ENCODE results near the gene GALNS.

Gene GALNS

GRCh38 chr16:88874938-88875599 is 18.3 kb upstream of the GALNS start:
- no peak for DNase-seq

DNA sequence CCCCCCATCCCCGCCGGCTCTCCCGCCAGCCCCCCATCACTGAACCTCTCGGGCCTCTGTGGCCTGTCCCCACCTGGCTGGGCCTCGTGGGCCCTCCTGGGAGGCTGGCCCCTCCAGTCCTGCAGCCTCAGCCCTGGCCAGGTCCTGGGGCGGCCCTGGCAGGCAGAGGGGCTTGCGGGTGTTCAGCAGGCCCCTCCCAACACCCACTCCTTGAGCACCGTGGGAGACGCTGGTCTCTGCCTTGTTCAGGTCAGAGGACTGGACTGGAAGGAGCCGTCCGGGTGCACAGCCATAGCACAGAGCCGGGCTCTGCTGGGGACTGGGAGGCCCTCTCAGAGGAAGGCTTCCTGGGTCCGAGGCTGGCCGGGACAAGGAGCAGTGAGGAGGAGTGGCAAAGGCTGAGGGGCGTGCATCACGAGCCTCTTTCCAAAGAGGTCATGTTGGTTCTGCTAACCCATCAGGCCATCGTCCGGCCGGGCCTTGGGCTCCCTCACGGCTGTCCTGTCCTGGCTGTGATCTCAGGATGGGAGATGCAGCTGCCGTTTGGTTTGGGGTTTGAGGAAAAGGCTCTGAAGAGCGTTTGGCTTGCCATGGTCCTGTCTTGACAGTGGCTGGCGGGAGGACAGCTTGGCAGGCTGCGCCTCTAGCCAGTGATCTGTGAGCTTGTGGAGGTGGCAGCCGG is 16.0 kb upstream of the GALNS start:
- no peak for DNase-seq

DNA sequence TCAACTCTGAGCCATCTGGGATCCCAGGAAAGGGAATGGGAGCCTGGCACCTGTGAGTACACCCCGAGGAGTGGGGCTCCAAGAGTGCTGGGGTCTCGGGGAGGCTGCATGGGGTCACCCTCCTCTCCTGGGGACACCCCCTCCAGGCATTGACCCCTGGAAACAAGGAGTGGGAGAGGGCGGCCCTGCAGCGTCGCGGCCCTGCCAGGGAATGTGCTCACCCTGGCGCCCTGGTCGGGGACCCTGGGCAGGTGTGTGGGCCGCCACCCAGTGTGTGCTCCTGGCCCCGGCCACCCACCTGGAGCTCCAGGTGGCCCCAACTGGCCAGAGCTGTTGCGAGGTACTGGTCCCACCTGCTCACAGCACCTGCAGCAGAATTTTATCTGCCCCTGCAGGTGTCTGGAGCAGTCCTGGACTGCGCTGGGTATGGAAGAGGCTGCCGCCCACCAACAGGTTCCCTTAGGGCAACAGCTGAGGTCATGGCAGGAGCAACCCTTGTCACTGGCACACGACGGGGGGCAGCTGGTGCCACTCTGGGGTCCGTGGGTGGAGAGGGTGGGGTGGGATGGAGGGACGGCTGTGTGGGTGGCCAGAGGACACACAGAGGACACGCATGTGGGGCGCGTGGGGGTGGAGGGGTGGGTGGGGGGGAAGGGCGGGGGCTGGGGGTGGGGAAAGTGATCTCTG is 15.1 kb upstream of the GALNS start:
- DNase-seq: no peak

DNA sequence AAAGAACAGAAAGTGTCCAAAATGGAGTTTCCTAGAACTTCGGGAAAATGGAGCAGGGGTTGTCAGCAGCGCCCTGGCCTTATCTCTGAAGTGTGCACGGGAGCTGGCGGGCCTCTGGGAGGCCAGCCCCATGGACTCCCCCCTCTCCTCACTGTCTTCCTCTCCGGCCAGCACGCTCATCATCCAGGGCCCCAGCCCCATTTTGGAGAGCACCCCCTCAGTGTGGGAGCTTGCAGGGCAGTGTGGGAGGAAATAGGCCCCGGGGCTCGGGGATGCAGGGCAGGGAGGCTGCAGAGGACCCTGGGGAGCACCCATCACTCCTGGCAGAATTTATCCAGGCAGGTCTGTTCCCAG is 14.6 kb upstream of the GALNS start:
- no peak for DNase-seq

- no peak for DNase-seq
Observed at GRCh38 chr16:88870608-88871348, 14.0 kb upstream of the GALNS start.

- DNase-seq: no peak
Observed at GRCh38 chr16:88869673-88869980, 12.9 kb upstream of the GALNS start.

DNA sequence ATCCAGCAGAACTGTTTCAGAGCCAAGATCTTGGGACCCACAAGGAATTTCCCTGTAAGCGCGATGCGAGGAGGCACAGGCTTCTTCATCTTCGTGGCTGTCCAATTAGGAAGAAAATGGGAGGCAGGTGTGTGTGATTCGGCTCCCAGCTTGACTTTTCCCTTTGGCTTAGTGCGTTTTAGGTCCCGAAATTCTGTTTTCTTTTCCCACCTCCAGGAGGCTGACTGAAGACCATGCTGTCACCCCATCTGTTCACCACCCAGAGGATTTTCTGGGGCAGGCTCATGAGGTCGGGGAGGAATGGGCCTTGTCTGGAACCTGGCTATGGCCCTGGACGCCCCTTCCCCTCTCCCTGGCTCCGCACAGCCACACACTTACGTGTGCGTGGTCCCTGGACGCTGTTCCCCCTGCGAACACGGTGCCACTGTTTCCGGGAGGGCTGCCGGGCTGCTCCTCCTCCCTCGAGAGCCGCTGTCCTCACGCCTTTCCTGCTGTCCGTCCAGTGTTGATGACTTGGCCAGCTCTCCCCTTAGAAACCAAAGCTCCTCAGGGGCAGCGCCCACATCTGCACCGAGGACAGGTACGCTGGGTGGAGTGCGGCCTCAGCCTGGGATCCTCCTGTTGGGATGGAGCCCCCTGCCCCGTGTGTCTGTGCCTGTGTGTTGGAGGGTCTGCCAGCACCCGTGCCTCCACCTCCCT is 12.4 kb upstream of the GALNS start:
- no peak for DNase-seq

GRCh38 chr16:88867581-88868246 is 11.0 kb upstream of the GALNS start:
- DNase-seq: no peak

- DNase-seq: no peak
Observed at GRCh38 chr16:88866151-88866920, 9.6 kb upstream of the GALNS start, which contains the start of gene PABPN1L. PABPN1L (minus strand) TSS chr16:88866660; CDS start chr16:88866606, 54 bp downstream.

DNA sequence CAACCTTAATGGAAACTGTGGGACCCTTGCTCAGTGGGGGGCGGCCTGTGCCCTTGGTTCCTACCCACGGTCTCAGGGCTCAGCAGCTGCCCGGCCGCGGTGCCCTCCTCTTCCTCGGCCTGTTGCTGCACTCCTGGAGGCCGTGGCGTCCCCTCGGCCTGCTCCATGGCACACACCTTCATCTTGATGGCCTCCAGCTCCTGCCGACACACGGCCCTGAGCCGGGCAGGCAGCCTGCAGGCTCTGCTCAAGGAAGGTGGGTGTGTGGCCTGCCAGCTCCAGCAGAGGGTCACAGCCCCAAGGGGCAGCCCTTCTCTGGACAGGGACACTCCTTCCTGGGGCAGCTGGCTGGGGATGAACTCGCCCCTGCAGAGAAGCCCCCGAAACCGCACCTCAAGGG is 9.0 kb upstream of the GALNS start:
- no peak for DNase-seq

- DNase-seq: no peak
Observed at GRCh38 chr16:88865310-88865709, 8.6 kb upstream of the GALNS start.

DNA sequence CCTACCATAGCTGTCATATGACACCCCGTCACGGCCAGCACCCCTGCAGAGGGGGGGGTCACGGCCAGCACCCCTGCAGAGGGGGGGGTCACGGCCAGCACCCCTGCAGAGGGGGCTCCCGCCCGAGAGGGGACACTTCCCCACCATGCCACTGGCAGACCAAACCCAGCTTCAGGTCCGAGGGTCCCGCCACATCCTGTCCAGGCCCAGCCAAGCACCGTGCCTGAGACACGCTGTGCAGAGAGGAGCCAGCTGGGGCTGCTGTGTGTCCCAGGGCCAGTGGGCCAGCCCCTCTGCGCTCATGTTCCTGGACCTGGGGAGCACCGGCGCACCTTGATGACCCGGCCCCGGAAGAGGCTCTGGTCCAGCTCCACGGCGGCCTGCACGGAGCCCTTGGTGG is 7.8 kb upstream of the GALNS start:
- DNase-seq: no peak

GRCh38 chr16:88864099-88864498 is 7.4 kb upstream of the GALNS start:
- DNase-seq: no peak

GRCh38 chr16:88863426-88863825 is 6.7 kb upstream of the GALNS start:
- no peak for DNase-seq

GRCh38 chr16:88862968-88863367 is 6.2 kb upstream of the GALNS start:
- DNase-seq: no peak

DNA sequence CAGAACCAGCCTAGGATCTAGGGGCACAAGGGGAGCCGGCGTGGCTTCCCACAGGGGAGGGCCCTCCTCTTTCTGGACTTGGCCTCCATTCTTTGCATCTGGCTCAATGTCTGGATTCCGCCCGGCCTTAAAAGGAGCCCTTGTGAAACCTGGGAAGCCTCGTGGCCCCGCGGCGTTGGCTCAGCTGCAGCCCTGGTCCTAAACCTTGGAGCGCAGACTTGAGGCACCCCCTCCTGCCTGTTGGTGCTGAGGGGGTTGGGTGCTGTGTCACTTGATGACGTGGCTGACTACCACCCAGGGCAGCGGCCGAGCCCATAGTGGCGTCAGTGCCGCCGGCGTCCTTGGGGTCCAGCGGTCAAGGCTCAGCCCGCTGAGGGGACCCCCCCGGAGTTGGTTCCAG is 4.6 kb upstream of the GALNS start:
- DNase-seq: no peak

GRCh38 chr16:88859381-88860091 is 2.8 kb upstream of the GALNS start:
- DNase-seq: no peak

DNA sequence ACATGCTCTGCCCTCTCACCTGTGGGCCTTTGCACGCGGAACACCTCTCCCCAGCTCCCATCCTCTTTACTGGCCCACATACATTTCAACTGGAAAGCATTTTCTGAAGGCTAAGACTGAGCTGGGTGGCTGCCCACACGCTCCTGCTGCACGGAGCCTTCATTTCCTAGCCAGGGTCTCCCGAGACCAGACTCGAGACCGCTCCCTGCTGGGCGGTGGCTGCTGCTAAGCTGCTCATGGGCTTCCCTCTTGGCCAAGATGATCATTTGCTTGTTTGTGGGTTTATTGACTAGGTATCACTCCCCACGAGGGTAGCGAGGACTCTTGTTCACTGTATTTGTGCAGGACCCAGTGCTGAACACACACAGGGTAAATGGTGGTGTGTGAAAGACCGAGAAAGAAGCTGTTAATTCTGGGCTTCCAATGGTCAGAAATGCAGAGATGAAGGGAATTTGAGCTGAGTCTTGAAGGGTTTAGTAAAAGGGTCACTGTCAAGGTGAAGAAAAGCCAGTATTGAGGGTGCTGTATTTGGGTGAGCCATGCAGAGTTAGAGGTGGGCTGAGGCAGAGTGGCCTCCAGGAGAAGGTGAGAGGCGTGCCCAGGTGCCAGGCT is 1.1 kb upstream of the GALNS start:
- peak; percentile 88 for DNase-seq

DNA sequence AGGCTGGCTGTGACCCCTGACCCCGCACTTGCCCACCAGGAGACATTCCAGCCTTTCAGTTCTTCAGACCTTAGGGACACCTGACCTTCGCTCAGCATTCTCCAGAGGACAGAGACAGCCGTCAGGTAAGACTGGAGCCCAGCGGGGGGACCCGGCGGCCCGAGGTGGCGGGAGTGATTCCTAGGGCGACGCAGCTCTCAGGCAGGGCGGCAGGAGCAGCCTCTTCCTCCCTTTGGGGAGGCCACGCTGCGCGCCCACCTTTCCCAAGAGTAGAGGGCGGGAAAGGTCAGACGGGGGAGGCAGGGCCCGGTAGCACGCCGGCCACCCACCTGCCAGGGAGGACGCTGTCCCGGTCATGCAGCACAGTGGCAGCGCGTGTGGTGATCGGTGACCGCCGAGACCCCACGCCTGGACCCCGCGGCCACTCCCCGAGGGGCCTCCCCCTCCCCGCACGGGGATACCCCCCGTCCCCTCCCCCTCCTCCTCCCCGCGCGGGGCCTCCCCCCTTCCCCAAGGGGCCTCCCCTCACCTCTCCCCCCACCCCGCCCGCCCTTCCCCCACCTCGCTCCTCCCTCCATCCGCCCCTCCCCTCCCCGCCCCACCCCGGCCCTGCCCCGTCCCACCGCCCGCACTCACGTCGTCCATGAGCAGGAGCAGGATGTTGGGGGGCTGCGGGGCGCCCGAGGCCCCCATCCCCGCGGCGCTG is 472 bp downstream of the GALNS start:
- no peak for DNase-seq

GRCh38 chr16:88855736-88856121 is 1.0 kb downstream of the GALNS start:
- no peak for DNase-seq
